HEK293 (cell line): Measurements from ENCODE around the gene TOP3B.

Experiments
- CTCF ChIA-PET: fragments of 350-600 bp; formaldehyde crosslinking; extraction: SDS; loops from one replicate; lab custom pipeline; 2021; ENCODE audit warnings: antibody characterized with exemption; lab: Yijun Ruan, JAX
- POLR2A ChIA-PET: fragments of 300-600 bp; formaldehyde crosslinking; extraction: SDS; loops from one replicate; lab custom pipeline; 2020; ENCODE audit warnings: antibody characterized with exemption, inconsistent platforms; lab: Yijun Ruan, JAX
- H3K27ac ChIP-seq: fragments of 200-500 bp; sonication (Bioruptor generic); 2 replicates; pipeline ENCODE4 v1.5.1; 2014; ENCODE audit warnings: low read depth, low read length, control low read depth, inconsistent platforms; ENCODE audit errors: extremely low read depth
- H3K36me3 ChIP-seq, 2 experiments: fragments of 200-500 bp in 1 of 2; sonication (Bioruptor generic) in 1 of 2; 1 replicate in 1 of 2; 2 replicates in 1 of 2; pipeline ENCODE4 v1.5.1; 2014 to 2017; ENCODE audit warnings: inconsistent platforms in 2 of 2, low read length in 2 of 2; ENCODE audit not compliant: control insufficient read depth in 2 of 2, insufficient read depth in 1 of 2
- H3K4me1 ChIP-seq: fragments of 200-500 bp; sonication (Bioruptor generic); 2 replicates; pipeline ENCODE4 v1.5.1; 2014; ENCODE audit warnings: mild to moderate bottlenecking, low read length, inconsistent platforms; ENCODE audit not compliant: control insufficient read depth, insufficient read depth
- H3K4me3 ChIP-seq: 2 replicates; pipeline ENCODE4 v1.5.1; 2011; ENCODE audit warnings: low read depth, mild to moderate bottlenecking, control low read depth, low read length, moderate library complexity
- H3K9me3 ChIP-seq: fragments of 200-500 bp; sonication (Bioruptor generic); 2 replicates; pipeline ENCODE4 v1.5.1; 2014; ENCODE audit warnings: low read depth, low read length, inconsistent platforms; ENCODE audit not compliant: control insufficient read depth, insufficient read depth
- FEZF1 ChIP-seq: fragments of 450-650 bp; formaldehyde crosslinking; IDR thresholded peaks from 2 replicates; pipeline ENCODE4 v1.5.1; 2016; ENCODE audit warnings: missing biosample characterization, missing genetic modification characterization
- GFI1B ChIP-seq: fragments of 450-650 bp; formaldehyde crosslinking; IDR thresholded peaks from 2 replicates; pipeline ENCODE4 v1.5.1; 2016; ENCODE audit warnings: missing biosample characterization, missing genetic modification characterization
- INSM2 ChIP-seq: fragments of 450-650 bp; formaldehyde crosslinking; IDR thresholded peaks from 2 replicates; pipeline ENCODE4 v1.5.1; 2016; ENCODE audit warnings: missing biosample characterization, missing genetic modification characterization
- MZF1 ChIP-seq: fragments of 450-650 bp; formaldehyde crosslinking; IDR thresholded peaks from 2 replicates; pipeline ENCODE4 v1.5.1; 2017; ENCODE audit warnings: missing biosample characterization, missing genetic modification characterization, borderline replicate concordance
- SALL2 ChIP-seq: fragments of 450-650 bp; formaldehyde crosslinking; IDR thresholded peaks from 2 replicates; pipeline ENCODE4 v1.5.0; 2017; ENCODE audit warnings: missing biosample characterization, mild to moderate bottlenecking, missing genetic modification characterization, borderline replicate concordance
- ZFP37 ChIP-seq: fragments of 450-650 bp; formaldehyde crosslinking; IDR thresholded peaks from 2 replicates; pipeline ENCODE4 v1.5.1; 2016; ENCODE audit warnings: missing biosample characterization, missing genetic modification characterization
- ZNF112 ChIP-seq: fragments of 450-650 bp; formaldehyde crosslinking; IDR thresholded peaks from 2 replicates; pipeline ENCODE4 v1.5.0; 2017; ENCODE audit warnings: missing biosample characterization, missing genetic modification characterization
- ZNF175 ChIP-seq: fragments of 450-650 bp; formaldehyde crosslinking; IDR thresholded peaks from 2 replicates; pipeline ENCODE4 v1.5.1; 2016; ENCODE audit warnings: missing biosample characterization, missing genetic modification characterization
- ZNF202 ChIP-seq: fragments of 450-650 bp; formaldehyde crosslinking; IDR thresholded peaks from 2 replicates; pipeline ENCODE4 v1.5.1; 2016; ENCODE audit warnings: missing biosample characterization, missing genetic modification characterization, borderline replicate concordance
- ZNF211 ChIP-seq: fragments of 450-650 bp; formaldehyde crosslinking; IDR thresholded peaks from 2 replicates; pipeline ENCODE4 v1.5.1; 2016; ENCODE audit warnings: low read depth, missing biosample characterization, missing genetic modification characterization
- ZNF221 ChIP-seq: fragments of 450-650 bp; formaldehyde crosslinking; IDR thresholded peaks from 2 replicates; pipeline ENCODE4 v1.5.1; 2017; ENCODE audit warnings: missing biosample characterization, missing genetic modification characterization, borderline replicate concordance
- ZNF23 ChIP-seq: fragments of 450-650 bp; formaldehyde crosslinking; IDR thresholded peaks from 2 replicates; pipeline ENCODE4 v1.5.1; 2016; ENCODE audit warnings: missing biosample characterization, missing genetic modification characterization, borderline replicate concordance
- ZNF324 ChIP-seq: fragments of 450-650 bp; formaldehyde crosslinking; IDR thresholded peaks from 2 replicates; pipeline ENCODE4 v1.5.1; 2016; ENCODE audit warnings: missing biosample characterization, missing genetic modification characterization
- ZNF354C ChIP-seq: fragments of 450-650 bp; formaldehyde crosslinking; IDR thresholded peaks from 2 replicates; pipeline ENCODE4 v1.5.1; 2016; ENCODE audit warnings: missing biosample characterization, missing genetic modification characterization, low read depth, borderline replicate concordance
- ZNF391 ChIP-seq: fragments of 450-650 bp; formaldehyde crosslinking; IDR thresholded peaks from 2 replicates; pipeline ENCODE4 v1.5.1; 2016; ENCODE audit warnings: low read depth, missing biosample characterization, missing genetic modification characterization, borderline replicate concordance
- ZNF514 ChIP-seq: fragments of 450-650 bp; formaldehyde crosslinking; IDR thresholded peaks from 2 replicates; pipeline ENCODE4 v1.5.1; 2016; ENCODE audit warnings: missing biosample characterization, missing genetic modification characterization
- ZNF521 ChIP-seq: fragments of 450-650 bp; formaldehyde crosslinking; IDR thresholded peaks from 2 replicates; pipeline ENCODE4 v1.5.1; 2017; ENCODE audit warnings: missing biosample characterization, mild to moderate bottlenecking, missing genetic modification characterization
- ZNF529 ChIP-seq: fragments of 450-650 bp; formaldehyde crosslinking; IDR thresholded peaks from 2 replicates; pipeline ENCODE4 v1.5.1; 2017; ENCODE audit warnings: missing genetic modification characterization, missing biosample characterization; ENCODE audit not compliant: insufficient replicate concordance
- ZNF654 ChIP-seq: fragments of 450-650 bp; formaldehyde crosslinking; IDR thresholded peaks from 2 replicates; pipeline ENCODE4 v1.5.1; 2016; ENCODE audit warnings: low read depth, missing biosample characterization, missing genetic modification characterization
- ZNF664 ChIP-seq: fragments of 450-650 bp; formaldehyde crosslinking; IDR thresholded peaks from 2 replicates; pipeline ENCODE4 v1.5.1; 2016; ENCODE audit warnings: missing biosample characterization, missing genetic modification characterization
- ZNF670 ChIP-seq: fragments of 450-650 bp; formaldehyde crosslinking; IDR thresholded peaks from 2 replicates; pipeline ENCODE4 v1.5.1; 2016; ENCODE audit warnings: missing biosample characterization, missing genetic modification characterization, low read depth
- ZNF701 ChIP-seq: fragments of 450-650 bp; formaldehyde crosslinking; IDR thresholded peaks from 2 replicates; pipeline ENCODE4 v1.5.1; 2016; ENCODE audit warnings: missing biosample characterization, missing genetic modification characterization
- ZNF777 ChIP-seq: fragments of 450-650 bp; formaldehyde crosslinking; IDR thresholded peaks from 2 replicates; pipeline ENCODE4 v1.5.1; 2017; ENCODE audit warnings: missing biosample characterization, missing genetic modification characterization, borderline replicate concordance
- ZNF843 ChIP-seq: fragments of 450-650 bp; formaldehyde crosslinking; IDR thresholded peaks from 2 replicates; pipeline ENCODE4 v1.5.1; 2016; ENCODE audit warnings: missing biosample characterization, missing genetic modification characterization
- ZSCAN16 ChIP-seq: fragments of 450-650 bp; formaldehyde crosslinking; IDR thresholded peaks from 2 replicates; pipeline ENCODE4 v1.5.1; 2016; ENCODE audit warnings: missing biosample characterization, missing genetic modification characterization
- TF ChIP-seq, protein P1 (sequence below): fragments of 450-650 bp; formaldehyde crosslinking; IDR thresholded peaks from 2 replicates; pipeline ENCODE4 v1.5.1; 2016; ENCODE audit warnings: missing biosample characterization, missing genetic modification characterization, borderline replicate concordance
- TF ChIP-seq, protein P2 (sequence below): fragments of 450-650 bp; formaldehyde crosslinking; IDR thresholded peaks from 2 replicates; pipeline ENCODE4 v1.5.1; 2017; ENCODE audit warnings: missing biosample characterization, missing genetic modification characterization

Gene TOP3B

DNA sequence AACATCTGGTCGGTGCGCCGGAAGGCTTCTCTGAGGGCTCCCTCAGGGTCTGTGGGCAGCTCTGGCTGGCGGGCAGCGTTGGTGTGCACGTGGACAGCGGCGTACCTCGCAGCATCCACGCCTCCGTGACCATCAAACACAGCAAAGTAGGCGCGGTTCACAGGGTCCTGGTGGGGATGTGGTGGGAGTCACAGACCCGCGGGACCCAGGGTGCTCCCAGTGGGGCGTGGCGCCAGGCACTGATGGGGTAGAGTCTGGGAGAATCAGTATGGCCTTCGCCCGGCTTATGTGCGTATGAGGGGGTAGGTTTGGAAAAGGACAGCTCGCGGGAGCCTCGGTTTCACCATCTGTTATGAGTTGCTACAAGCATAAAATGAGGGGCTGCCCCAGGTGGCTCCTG is 49.2 kb downstream of the TOP3B start:
- H3K4me3 ChIP-seq, result no peak overlapping the region
- peaks cover 0 to 81% of the 10 kb centered on the region in 2 experiments; a peak in 2 of 3 replicates for H3K36me3 ChIP-seq
- TF ChIP-seq ZNF324 (tag by site-specific recombination) (no peak), INSM2 (tag by site-specific recombination) (no peak), ZNF354C (tag by site-specific recombination) (no peak), ZFP37 (tag by site-specific recombination) (no peak), ZNF521 (tag by site-specific recombination) (no peak), ZNF202 (tag by site-specific recombination) (no peak), ZNF664 (tag by site-specific recombination) (no peak), ZNF112 (no peak), ZNF701 (tag by site-specific recombination) (no peak), ZNF843 (tag by site-specific recombination) (no peak), ZNF654 (tag by site-specific recombination) (no peak), MZF1 (no peak), GFI1B (tag by site-specific recombination) (no peak)
- TF ChIP-seq, protein P1, sequence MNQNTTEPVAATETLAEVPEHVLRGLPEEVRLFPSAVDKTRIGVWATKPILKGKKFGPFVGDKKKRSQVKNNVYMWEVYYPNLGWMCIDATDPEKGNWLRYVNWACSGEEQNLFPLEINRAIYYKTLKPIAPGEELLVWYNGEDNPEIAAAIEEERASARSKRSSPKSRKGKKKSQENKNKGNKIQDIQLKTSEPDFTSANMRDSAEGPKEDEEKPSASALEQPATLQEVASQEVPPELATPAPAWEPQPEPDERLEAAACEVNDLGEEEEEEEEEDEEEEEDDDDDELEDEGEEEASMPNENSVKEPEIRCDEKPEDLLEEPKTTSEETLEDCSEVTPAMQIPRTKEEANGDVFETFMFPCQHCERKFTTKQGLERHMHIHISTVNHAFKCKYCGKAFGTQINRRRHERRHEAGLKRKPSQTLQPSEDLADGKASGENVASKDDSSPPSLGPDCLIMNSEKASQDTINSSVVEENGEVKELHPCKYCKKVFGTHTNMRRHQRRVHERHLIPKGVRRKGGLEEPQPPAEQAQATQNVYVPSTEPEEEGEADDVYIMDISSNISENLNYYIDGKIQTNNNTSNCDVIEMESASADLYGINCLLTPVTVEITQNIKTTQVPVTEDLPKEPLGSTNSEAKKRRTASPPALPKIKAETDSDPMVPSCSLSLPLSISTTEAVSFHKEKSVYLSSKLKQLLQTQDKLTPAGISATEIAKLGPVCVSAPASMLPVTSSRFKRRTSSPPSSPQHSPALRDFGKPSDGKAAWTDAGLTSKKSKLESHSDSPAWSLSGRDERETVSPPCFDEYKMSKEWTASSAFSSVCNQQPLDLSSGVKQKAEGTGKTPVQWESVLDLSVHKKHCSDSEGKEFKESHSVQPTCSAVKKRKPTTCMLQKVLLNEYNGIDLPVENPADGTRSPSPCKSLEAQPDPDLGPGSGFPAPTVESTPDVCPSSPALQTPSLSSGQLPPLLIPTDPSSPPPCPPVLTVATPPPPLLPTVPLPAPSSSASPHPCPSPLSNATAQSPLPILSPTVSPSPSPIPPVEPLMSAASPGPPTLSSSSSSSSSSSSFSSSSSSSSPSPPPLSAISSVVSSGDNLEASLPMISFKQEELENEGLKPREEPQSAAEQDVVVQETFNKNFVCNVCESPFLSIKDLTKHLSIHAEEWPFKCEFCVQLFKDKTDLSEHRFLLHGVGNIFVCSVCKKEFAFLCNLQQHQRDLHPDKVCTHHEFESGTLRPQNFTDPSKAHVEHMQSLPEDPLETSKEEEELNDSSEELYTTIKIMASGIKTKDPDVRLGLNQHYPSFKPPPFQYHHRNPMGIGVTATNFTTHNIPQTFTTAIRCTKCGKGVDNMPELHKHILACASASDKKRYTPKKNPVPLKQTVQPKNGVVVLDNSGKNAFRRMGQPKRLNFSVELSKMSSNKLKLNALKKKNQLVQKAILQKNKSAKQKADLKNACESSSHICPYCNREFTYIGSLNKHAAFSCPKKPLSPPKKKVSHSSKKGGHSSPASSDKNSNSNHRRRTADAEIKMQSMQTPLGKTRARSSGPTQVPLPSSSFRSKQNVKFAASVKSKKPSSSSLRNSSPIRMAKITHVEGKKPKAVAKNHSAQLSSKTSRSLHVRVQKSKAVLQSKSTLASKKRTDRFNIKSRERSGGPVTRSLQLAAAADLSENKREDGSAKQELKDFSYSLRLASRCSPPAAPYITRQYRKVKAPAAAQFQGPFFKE (tag by site-specific recombination), result no peak
- TF ChIP-seq, all 188 proteins: peak for 0
- Histone ChIP-seq H3K4me1 (no peaks in the 10 kb centered on the region), H3K9me3 (no peaks in the 10 kb centered on the region), H3K27ac (no peak overlapping the region)
- ChIA-PET CTCF (no interaction called here), POLR2A (no interaction called here)

DNA sequence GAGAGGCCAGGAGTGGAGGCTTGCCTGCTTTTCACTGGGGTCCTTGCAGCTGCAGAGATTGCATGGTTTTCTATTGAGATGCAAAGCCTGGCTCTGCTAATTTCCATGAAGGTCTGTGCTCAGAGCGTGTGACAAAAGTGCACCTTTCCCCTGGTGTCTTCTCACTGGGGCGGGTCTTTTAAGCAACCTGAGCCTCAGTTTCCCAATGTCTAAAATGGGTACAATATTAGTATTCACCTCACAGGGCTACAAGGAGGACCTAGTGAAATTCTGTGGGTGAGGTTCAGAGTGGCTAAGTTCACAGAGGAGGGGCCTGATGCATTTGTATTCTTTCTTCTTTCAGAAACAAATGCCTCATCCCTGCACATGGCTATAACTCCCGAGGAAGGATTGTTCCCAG is 50.2 kb downstream of the TOP3B start:
- ChIA-PET CTCF (no interaction called here), POLR2A (no interaction called here)
- peaks cover 0 to 83% of the 10 kb centered on the region in 2 experiments; a peak in 2 of 3 replicates for H3K36me3 ChIP-seq
- TF ChIP-seq FEZF1 (tag by site-specific recombination), result no peak
- TF ChIP-seq ZNF777 (tag by site-specific recombination), result no peak
- TF ChIP-seq SALL2, result no peak
- TF ChIP-seq ZNF654 (tag by site-specific recombination), result no peak
- no peak for TF ChIP-seq ZNF23 (tag by site-specific recombination)
- TF ChIP-seq ZNF175 (tag by site-specific recombination), result no peak
- no peak for TF ChIP-seq ZNF514 (tag by site-specific recombination)
- no peak for TF ChIP-seq ZNF670
- no peak for TF ChIP-seq ZNF843 (tag by site-specific recombination)
- TF ChIP-seq ZNF211, result no peak
- TF ChIP-seq ZNF391 (tag by site-specific recombination), result no peak
- TF ChIP-seq, protein P2, sequence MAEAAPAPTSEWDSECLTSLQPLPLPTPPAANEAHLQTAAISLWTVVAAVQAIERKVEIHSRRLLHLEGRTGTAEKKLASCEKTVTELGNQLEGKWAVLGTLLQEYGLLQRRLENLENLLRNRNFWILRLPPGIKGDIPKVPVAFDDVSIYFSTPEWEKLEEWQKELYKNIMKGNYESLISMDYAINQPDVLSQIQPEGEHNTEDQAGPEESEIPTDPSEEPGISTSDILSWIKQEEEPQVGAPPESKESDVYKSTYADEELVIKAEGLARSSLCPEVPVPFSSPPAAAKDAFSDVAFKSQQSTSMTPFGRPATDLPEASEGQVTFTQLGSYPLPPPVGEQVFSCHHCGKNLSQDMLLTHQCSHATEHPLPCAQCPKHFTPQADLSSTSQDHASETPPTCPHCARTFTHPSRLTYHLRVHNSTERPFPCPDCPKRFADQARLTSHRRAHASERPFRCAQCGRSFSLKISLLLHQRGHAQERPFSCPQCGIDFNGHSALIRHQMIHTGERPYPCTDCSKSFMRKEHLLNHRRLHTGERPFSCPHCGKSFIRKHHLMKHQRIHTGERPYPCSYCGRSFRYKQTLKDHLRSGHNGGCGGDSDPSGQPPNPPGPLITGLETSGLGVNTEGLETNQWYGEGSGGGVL, result no peak
- no peak for TF ChIP-seq ZSCAN16 (tag by site-specific recombination)
- TF ChIP-seq ZNF221 (tag by site-specific recombination), result no peak
- no peak for TF ChIP-seq ZNF529 (tag by site-specific recombination)

More for the DNA sequence above, 50.2 kb downstream of the TOP3B start:
- no peaks in the 10 kb centered on the region for H3K9me3 ChIP-seq
- H3K4me1 ChIP-seq, result no peaks in the 10 kb centered on the region
- no peak overlapping the region for H3K4me3 ChIP-seq
- no peak overlapping the region for H3K27ac ChIP-seq
